Inferior parietal cortex (tissue), 1 donor: Measurements from ENCODE around the gene MYL5.
"Not testable (repeated sequence)": the region's sequence is repeated elsewhere in the genome, so short reads cannot be mapped to it uniquely, and the experiment has no call there.

ENCODE experiments used
- DNase-seq: peaks from one replicate; pipeline ENCODE4 v3.0.0-alpha.2; 2016; ENCODE audit errors: extremely low spot score

MYL5 gene

DNA sequence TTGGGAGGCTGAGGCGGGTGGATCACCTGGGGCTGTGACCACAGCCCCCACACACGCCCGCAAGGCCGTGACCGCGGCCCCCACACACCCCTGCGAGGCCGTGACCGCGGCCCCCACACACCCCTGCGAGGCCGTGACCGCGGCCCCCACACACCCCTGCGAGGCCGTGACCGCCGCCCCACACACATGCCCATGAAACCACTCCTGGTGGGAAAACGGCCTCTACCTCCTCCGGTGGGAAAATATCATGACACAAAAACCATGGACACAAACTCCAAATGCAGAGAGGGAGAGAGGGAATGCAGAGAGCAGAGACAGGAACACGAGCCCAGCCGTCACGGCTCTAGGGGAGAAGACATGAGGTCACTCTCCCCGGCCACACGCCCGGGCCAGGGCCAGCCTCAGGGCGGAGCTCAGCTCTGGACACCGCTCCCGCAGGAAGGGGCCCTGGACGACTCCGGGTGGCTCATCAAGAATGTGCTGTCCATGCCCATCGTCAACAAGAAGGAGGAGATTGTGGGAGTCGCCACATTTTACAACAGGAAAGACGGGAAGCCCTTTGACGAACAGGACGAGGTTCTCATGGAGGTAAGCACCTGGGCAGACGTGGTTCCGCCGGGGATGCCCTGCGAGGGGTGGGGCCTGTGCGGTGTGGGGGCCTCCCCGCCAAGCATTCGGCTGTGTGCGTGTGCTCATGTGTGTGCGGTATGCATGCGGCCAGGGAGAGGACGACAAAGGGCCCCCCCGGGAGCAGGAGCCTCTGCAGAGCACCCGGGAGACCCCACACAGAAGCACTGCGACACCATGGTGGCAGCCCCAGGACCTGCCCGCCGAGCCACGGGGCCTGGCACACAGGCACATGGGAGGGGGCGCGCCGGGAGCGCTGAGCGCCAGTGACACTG, 17.7 kb upstream of the MYL5 start:
- DNase-seq, result no peak

DNA sequence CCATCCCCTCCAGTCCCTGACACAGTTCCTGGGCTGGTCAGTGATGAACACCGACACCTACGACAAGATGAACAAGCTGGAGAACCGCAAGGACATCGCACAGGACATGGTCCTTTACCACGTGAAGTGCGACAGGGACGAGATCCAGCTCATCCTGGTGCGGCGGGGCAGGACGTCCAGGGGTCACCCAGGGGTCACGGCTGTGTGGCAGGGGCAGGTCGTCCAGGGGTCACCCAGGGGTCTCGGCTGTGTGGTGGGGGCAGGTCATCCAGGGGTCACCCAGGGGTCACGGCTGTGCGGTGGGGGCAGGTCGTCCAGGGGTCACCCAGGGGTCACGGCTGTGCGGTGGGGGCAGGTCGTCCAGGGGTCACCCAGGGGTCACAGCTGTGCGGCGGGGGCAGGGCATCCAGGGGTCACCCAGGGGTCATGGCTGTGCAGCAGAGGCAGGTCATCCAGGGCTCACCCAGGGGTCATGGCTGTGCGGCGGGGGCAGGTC, 17.0 kb upstream of the MYL5 start:
- no peak for DNase-seq

DNA sequence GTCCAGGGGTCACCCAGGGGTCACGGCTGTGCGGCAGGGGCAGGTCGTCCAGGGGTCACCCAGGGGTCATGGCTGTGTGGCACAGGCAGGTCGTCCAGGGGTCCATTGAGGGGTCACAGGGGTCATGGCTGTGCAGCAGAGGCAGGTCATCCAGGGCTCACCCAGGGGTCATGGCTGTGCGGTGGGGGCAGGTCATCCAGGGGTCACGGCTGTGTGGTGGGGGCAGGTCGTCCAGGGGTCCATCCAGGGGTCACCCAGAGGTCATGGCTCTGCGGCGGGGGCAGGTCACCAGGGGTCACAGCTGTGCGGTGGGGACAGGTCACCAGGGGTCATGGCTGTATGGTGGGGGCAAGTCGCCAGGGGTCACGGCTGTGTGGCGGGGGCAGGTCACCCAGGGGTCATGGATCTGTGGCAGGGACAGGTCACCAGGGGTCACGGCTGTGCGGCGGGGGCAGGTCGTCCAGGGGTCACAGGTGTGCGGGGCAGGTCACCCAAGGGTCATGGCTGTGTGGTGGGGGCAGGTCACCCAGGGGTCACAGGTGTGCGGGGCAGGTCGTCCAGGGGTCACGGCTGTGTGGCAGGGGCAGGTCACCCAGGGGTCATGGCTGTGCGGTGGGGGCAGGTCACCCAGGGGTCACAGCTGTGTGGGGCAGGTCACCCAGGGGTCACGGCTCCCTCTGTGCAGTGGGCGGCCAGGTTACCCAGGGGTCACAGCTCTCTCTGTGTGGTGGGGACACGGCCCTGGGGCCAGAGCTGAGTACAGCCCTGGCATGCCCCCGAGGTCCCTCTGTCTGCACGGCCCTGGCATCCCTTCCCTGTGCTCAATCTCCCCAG, 16.3 kb upstream of the MYL5 start:
- DNase-seq, result no peak

GRCh38 chr4:658681-659667, 15.4 kb upstream of the MYL5 start:
- no peak for DNase-seq

DNA sequence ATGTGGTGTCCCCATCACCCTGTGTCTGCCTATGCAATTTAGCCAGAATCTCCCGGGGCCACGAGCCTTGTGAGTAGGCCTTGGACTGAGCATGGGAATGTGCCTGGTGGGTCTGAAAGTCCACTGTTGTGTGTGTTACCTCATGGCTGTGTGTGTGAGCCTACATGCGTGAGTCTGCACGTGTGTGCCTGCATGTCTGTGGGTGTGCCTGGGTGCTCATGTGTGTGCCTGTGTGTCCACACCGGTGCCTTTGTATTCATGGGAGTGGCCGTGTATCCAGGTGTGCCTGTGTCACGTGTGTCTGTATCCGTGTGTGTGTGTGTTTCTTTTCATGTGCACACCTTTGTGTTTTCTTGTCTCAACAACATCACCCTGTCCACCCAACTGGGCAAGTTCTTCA, 14.5 kb upstream of the MYL5 start:
- no peak for DNase-seq

- DNase-seq, result no peak
These were observed 13.9 kb upstream of the MYL5 start for GRCh38 chr4:660401-660800.

GRCh38 chr4:661231-661630, 13.1 kb upstream of the MYL5 start:
- DNase-seq, result no peak

GRCh38 chr4:661881-662761, 12.2 kb upstream of the MYL5 start:
- no peak for DNase-seq

GRCh38 chr4:663046-663437, 11.3 kb upstream of the MYL5 start:
- no peak for DNase-seq

DNA sequence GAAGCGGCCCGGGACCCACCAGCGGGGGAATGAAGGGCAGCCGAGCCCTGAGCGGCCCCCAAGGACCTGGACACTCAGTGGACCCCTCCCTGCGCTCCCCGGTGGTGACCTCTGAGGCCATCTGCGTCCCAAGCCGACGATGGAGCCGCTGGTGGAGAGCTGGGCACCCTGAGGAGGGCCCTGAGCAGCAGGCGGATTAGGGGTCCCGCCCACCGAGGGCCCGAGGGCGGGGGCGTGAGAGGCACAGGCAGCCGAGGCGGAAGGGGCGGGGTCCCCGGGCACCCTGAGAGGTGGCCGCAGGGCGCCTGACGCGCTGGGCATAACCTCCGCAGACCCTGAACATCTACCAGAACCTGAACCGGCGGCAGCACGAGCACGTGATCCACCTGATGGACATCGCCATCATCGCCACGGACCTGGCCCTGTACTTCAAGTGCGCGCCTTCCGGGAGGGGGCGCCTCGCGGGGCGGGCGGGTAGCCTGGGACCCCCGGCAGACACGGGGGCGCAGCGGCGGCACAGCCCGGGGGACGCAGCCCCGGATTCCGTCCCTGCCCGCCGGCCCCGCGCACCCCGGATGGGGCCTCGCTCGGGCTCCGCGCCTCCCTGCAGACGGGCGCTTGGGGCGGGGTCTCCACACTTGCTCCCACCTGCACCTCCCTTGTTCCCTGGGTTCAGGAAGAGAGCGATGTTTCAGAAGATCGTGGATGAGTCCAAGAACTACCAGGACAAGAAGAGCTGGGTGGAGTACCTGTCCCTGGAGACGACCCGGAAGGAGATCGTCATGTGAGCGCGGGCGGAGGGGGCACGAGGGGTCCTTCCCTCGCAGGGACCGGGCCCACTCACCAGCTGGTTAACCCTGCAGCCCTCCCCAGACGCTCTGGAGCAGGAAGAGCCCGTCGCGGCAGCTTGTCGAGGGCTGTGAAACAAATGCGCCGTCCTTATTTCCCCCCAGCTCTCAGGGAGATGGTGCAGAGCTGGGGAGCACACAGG, 10.6 kb upstream of the MYL5 start:
- no peak for DNase-seq

GRCh38 chr4:664713-665231, 9.6 kb upstream of the MYL5 start:
- DNase-seq, result no peak

DNA sequence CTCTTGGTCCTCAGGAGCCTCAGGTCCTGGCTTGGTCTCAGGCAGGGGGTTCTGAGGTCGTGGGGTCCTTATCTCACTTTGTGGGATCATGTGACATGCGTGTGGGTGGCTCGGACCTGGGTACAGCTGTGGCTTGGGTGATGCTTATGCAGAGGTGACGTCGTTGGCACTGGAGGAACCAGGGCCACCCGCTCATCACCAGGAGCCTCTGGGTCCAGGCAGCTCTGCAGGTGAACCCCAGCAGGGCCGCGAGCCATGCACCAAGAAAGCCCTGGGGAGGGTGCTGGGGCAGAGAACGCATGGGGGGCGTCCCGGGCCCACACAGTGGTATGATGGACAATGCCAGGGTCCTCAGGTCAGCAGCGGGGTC, 9.0 kb upstream of the MYL5 start:
- DNase-seq, result no peak

- no peak for DNase-seq
These were observed 8.4 kb upstream of the MYL5 start for GRCh38 chr4:665751-666435.

DNA sequence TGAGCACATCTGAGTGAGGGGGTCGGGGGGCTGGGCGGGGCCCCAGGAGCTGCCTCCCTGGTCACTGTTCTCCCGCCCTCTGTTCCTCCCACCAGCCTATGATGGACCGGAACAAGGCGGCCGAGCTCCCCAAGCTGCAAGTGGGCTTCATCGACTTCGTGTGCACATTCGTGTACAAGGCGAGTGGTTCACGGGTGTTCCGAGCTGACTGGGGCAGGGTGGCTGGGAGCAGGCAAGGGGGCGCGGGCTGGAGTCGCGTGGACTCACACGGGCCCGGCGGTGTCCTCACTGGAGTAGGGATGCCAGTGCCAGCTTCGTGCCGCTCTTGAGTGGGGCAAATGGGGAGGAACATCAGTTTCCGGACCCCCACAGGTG, 7.9 kb upstream of the MYL5 start:
- DNase-seq, result no peak

DNA sequence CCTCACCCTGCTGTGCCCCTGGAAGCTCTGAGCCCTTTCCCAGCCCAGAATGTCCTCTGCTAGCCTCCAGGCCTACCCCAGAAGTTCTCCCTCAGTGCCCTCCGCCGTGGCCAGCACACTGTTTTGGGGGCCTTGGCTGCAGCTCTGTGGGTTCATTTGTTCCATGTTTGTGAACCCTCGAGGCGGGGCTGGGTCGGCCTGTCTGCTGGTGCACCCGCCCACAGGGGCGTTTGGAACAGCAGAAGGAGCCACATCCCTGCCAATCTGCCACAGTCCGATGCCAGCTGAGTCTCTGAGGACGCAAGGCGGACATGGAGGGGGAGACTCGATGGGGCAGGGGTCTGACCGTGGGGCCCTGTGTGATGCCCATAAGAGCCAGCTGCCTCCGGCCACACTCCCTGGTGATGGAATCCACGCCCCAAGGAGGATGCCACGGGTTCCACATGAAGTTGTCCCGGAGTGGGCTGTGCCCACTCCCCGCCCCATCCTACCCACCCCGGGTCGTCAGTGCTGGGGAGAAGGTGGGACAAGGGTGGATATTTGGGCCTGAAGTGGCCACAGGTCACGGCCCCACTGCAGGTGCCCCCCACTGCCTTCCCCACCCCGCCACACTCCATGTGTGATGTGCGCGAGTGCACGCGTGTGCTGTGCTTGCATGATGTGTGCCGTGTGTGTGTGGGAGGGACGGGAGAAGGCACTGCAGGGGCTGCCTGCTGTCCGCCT, 7.4 kb upstream of the MYL5 start:
- no peak for DNase-seq

DNA sequence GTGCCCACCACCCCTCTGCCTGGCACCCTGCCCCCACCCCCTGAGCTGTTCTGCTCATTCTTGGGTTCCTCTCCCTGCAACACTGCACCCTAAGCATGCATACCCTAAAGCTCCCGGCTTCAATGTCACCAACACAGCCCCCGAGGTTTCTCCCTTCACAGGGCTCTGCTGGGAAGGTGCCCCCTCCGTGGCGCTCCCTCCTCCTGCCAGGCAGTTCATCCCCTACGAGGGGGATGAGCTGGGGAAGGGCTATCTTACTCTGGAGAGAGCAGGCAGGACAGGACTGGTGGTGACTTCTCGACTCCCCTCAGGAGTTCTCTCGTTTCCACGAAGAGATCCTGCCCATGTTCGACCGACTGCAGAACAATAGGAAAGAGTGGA, 6.8 kb upstream of the MYL5 start:
- no peak for DNase-seq

DNA sequence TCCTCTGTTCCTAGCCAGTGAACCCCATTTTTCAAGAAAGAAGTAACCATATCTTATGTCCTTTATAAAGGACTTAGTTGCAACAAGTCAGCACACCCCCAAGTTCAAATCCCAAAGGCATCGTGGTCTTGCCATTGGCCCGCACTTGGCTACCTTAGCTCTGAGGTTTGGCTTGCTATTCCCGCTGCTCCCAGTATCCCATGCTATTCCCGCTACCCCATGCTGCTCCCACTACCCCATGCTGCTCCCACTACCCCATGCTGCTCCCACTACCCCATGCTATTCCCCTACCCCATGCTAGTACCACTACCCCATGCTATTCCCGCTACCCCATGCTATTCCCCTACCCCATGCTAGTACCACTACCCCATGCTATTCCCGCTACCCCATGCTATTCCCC, 6.1 kb upstream of the MYL5 start:
- not testable (repeated sequence) for DNase-seq
